Hematopoietic multipotent progenitor cell treated with erythropoietin and hydrocortisone succinate and interleukin-3 and kit ligand, for 15 days (in vitro differentiated cells): ENCODE measurements around the gene ETV4.

Experiments
- DNase-seq: peaks from one replicate; pipeline ENCODE4 v3.0.0-alpha.2; 2015; ENCODE audit warnings: low spot score

ETV4 gene

DNA sequence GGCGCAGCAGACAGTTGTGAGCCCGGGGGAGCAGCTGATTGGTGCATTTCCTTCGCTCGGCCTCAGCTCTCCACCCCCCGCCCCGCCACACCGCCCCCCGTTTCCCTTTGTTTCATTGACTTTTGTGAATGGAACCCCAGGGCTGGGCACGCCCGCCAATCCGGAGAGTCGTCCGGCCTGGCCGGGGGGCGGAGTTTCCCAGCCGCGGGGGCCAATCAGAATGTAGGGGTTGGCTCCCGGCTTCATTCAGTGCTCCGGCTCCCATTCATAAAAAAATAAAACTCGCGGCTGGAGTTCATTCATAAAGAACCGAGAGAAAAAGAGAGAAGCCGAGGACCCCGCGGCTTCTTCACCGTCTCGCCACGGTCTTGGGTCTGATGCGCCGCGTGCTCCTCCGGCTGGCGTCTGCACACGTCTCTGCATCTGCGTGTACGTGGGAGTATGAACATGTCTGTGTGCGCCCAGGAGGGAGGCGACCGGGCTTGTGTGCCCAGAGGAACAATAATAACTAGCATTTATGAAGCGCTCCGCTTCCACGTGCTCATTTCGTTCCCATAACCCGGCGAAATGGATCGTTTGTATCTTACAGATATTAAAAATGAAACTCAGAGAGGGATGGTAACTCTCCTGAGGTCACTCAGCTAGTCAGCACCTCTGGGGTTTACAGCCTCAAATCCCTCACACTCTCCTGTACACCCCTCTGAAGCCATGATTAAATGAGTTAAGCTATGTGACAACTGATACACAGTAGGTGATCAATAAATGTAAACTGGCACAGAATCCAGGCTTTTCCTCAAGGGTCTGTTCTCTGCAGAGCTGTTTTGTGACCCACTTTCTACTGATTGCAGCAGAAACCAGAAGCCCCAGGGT, at the start of gene ETV4:
TSS of gene ETV4 (minus strand) at position 22 of the 870 bp plus-strand sequence. CDS start 723 bp downstream, outside the sequence.
- DNase-seq = peak; percentile 44

- no peak for DNase-seq
Measured at GRCh38 chr17:43595466-43595865, 49.3 kb upstream of the ETV4 start.

DNA sequence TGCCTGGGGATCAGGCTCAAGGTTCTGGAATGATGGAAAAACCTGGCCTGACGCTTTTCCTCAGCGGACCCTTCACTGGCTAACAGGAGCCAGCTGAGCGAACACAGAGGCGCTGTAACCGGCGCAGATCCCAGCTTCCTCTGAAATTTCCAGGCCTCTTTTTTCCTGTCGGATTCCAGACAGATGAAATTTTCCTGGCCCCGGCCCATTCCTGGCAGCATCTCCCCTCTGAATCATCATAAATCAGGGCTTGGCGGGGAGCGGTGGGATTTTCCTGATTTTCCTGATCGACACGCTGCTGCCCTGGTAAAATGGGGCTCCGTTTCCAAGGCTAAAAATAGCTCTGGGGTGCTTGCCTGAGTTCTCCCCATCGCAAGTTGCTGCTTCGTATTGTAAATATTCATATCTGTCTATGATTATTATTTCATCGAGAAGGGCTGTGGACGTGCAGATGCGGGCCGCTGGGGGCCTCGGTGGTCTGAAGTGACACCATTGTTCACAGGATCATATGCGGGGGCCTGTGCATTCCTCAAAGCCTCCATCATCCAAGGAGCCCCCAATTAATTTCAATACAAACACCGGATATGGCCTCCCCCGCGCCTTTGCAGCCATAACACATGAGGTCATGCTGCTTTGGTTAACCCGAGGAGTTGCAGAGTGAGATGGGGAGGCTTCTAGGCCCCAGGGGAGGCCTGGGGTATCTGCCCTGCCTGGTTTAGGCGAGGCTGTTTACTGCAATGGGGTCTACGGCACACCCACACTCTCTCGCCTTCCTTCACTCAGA, 45.8 kb upstream of the ETV4 start:
- DNase-seq = no peak

GRCh38 chr17:43591001-43591400, 44.9 kb upstream of the ETV4 start:
- no peak for DNase-seq

- DNase-seq = no peak
Measured at GRCh38 chr17:43588664-43589435, 42.7 kb upstream of the ETV4 start.

DNA sequence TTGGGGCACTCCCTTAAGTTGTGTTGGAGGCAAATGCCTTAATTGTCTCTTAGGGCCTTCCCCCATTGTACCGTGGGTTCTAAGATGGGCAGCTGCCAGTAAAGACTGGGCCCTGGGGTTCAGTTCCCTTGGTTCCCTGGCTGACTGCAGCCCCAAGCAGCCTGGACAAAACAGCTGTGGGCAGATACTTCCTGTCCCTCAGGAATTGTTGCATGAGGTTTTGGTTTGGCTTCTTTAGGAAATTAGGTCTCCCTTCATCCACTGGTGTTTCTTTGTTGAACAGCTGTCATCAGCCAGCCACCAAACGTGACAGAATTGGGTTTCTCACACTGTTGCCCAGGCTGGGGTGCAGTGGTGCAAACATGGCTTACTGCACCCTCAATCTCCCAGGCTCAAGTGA, 42.0 kb upstream of the ETV4 start:
- DNase-seq = no peak

- DNase-seq = no peak
Measured at GRCh38 chr17:43587647-43588046, 41.5 kb upstream of the ETV4 start.

GRCh38 chr17:43584666-43585102, 38.5 kb upstream of the ETV4 start:
- DNase-seq = no peak

- no peak for DNase-seq
Measured at GRCh38 chr17:43583332-43583731, 37.2 kb upstream of the ETV4 start.

DNA sequence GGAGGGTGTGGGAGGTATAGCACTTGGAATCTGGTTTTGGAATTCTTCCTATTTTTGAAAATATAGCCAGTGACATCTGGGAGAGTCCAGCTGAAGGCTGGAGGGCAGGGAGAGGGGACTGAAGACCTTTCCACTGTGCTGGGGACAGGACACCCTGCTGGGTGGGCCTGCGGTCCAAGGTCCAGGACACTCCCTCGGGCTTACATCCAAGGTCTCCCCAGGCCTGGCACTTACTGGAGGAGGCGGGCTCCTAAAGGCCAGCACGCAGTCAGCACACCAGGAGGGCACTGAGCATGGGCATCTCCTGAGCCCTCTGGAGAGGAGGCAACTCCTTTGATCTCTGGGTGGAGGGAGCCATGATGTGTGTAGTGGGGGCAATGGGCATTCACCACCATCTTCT, 35.5 kb upstream of the ETV4 start:
- DNase-seq = no peak

DNA sequence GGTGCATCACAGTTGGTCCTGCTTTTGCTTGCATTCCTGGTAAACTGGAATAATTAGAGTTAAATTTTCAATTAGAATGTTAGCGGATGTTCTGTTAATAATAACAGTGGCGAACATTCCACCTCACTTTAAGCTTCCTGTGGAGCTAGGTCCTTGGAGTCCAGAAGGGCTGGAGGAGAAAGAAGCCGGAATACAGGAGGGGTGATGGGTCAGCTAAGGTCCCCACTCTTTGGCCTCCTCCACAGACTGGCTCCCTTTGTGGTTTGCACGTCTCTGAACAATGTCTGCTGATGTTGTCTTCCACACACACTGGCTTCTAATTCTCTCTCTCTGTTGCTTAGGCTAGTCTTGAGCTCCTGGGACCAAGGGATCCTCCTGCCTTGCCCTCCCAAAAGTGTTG, 35.0 kb upstream of the ETV4 start:
- no peak for DNase-seq

GRCh38 chr17:43579566-43580140, 33.5 kb upstream of the ETV4 start:
- DNase-seq = no peak

DNA sequence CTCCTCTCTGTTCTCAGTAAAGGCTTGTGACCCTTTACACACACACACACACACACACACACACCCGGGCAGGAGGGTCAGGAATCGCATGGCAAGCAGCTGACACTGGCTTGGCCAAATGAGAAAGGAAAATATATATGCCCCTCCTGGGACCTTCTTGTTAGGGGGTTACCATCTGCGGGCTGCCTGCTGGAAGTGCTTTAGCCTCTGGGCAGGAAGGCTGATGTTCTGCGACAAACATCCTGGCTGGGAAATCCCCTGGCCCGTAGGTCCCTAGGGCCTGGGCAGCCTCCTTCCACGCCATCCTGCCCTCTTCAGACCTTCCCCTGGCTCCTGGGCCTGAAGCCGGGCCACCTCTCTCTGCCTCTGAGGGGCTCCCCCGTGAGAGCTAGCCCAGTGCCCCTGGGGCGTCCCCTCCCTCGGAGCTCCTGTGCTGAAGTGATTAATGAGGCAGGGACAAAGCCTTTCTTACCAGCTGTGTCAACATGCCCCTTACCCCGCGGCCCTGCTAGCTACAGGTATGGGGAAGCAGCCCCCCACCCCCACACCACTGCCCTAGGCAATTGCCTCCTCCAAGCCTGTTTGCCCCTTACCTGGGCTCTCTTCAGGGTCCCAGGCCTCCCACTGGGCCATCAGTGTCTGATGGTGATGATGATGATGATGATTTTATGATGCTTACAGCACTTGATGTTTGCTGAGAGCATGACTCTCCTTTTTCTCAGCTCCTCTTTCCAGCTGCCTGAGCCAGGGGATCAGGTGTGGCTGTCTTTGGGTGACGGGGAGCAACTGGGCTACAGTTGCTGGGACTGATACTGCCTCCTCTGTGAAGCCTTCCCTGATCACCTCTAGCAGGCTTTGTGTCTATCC, 32.8 kb upstream of the ETV4 start:
- no peak for DNase-seq

DNA sequence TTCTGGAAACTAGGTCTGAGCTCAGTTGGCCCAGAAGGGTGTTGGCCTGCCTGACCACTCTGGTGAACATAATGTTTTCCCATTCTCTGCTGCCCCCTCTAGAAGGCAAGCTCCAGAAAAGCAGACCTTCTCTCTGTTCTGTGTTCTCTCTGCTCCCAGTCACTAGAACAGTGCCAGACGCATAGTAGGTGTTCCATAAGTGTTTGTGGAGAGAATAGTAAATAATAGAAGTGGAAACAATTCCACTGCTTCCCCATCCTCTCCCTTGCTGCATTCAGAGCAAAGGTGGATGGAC, 32.2 kb upstream of the ETV4 start:
- no peak for DNase-seq

- DNase-seq = no peak
Measured at GRCh38 chr17:43577664-43578403, 31.7 kb upstream of the ETV4 start.

DNA sequence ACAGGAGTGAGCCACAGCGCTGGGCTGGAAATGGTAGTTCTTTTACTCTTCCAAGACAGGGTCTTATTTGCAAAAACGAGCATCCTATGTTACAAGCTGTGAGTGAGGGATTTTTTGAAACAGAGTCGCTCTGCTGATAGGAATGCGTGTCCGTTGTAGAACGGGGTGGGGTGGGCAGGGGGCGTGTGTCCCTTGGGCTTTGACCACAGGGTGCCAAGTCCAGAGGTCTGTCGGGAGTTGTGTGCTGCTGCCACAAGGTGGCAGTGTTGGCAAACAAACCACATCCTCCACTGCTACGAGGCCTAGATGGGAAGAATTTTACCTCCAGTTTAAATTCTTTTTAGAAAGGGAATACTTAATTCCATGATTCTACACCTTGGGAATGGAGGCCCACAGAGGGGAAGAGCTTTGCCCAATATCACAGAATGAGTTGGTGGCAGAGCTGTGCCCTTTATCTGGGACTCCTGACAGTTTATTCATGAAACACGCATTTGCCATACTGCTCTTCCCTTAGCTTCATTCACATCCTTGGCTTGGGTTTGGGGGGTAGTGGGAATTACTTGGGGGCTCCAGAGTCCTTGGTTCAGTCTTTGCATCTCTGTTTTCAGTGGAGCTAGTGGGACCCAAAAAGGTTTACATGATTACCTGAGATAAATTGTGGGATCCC, 30.6 kb upstream of the ETV4 start:
- peak; percentile 69 for DNase-seq

GRCh38 chr17:43574896-43575525, 28.9 kb upstream of the ETV4 start:
- DNase-seq = no peak

GRCh38 chr17:43574348-43574747, 28.2 kb upstream of the ETV4 start:
- DNase-seq = no peak

- no peak for DNase-seq
Measured at GRCh38 chr17:43573579-43574321, 27.6 kb upstream of the ETV4 start.
